ENCODE measurements around the gene LRRC66.

LRRC66 gene

GRCh38 chr4:52019936-52020657 lies at the start of gene LRRC66:
TSS of gene LRRC66 (minus strand) at chr4:52020363. CDS start at chr4:52017613, 2,750 bp downstream.
- no peak for DNase-seq (ENCODE audit: low spot score)

GRCh38 chr4:52069571-52069970 lies 49.4 kb upstream of the LRRC66 start:
- no peak for DNase-seq (ENCODE audit: low spot score)

GRCh38 chr4:52059372-52059771 lies 39.2 kb upstream of the LRRC66 start:
- DNase-seq (ENCODE audit: low spot score): no peak

DNA sequence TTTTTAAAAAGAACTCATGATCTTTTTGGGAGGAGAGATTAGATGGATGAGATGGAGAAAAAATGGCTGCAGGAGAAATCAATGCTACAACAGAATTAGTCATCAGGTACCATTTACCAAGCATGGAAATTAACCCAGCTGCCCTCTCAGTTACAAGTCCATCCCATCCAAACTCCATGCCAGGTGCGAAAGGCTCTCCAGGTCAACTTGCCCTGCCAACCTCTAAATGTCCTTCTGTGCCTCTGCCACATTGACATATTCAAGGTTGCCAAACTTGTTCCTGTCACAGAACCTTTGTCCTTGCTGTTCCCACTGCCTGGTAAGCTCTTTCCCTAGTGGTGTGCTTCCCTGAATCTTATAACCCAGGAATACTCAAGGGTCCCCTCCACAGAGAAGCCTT lies 38.1 kb upstream of the LRRC66 start:
- no peak for DNase-seq (ENCODE audit: low spot score)

- DNase-seq (ENCODE audit: low spot score): no peak
Measured at GRCh38 chr4:52057196-52057595, 37.0 kb upstream of the LRRC66 start.

DNA sequence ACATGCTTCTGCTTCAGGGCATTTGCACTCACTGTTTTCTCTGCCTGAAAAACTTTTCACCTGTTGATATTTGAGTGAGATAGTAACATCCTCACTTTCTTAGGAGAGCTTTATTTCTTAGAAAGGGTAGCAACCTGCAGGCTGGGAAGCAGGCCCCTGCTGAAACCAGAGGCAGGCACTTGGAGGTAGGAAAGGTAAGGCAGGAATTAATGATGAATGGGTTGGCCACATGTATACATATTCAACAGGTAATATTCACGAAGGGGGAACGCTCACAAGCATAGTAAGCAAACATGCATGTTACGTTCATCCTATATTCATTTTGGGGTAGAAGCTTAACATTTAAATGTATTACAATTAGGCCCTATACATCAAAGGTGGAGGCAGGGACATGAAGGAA lies 34.1 kb upstream of the LRRC66 start:
- no peak for DNase-seq (ENCODE audit: low spot score)

DNA sequence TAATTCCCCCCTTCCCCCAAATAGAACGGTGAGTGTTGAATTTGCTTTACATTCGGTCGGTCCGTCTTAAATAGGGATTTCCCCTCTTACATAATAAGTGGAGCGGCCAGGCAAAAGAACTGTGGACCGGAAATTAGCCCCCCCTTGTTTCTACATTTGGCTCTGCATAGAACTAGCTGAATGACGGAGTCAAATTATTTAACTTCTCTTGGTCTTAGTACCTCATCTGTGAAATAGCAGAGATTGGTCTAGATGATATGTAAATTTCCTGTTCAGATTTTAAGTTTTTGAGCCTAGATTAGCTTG lies 32.3 kb upstream of the LRRC66 start:
- no peak for DNase-seq (ENCODE audit: low spot score)

- DNase-seq (ENCODE audit: low spot score): no peak
Measured at GRCh38 chr4:52051615-52052474, 31.7 kb upstream of the LRRC66 start.

DNA sequence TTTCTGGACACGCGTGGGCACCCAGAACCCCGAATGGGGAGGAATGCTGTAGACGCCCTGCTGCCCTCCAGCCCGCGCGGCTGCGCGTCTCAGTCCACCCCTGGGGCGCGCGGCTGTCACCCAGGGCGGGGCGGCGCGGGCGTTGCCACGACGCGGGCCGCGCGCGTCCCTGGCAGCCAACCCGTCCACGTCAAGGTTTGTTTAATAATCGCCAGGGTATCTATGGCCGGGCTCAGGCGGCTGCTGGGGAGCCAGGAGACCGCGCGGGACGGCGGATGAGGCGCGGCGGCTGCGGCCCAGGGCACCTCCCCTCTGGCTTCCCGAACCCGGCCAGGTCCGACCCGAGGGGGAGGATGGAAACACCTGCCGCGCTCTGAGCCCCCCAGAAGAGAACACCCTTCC lies 31.1 kb upstream of the LRRC66 start, which contains the start of gene SPATA18:
TSS of gene SPATA18 (plus strand) at position 92 of the 402 bp plus-strand sequence. CDS start 401 bp downstream, outside the sequence.
- no peak for DNase-seq (ENCODE audit: low spot score)

- no peak for DNase-seq (ENCODE audit: low spot score)
Measured at GRCh38 chr4:52049266-52049665, 29.1 kb upstream of the LRRC66 start.

DNA sequence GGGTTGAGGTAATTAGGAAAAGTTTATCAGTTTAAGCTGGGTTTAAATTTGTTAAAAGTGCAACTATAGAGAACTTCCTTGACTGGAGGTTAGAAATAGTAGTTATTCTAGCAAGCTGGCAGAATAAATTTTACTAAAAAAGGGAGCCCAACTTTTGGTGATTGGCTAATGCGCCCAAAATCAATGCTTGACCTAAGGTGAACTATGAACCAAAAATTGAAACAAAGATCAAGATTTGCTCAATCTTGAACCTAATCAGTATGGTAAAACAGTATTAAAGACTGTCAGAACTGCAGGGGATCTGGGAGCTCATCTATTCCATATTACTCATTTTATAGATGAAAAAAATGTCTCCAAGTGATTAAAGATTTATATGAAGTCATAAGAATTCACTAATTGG lies 24.9 kb upstream of the LRRC66 start:
- no peak for DNase-seq (ENCODE audit: low spot score)

DNA sequence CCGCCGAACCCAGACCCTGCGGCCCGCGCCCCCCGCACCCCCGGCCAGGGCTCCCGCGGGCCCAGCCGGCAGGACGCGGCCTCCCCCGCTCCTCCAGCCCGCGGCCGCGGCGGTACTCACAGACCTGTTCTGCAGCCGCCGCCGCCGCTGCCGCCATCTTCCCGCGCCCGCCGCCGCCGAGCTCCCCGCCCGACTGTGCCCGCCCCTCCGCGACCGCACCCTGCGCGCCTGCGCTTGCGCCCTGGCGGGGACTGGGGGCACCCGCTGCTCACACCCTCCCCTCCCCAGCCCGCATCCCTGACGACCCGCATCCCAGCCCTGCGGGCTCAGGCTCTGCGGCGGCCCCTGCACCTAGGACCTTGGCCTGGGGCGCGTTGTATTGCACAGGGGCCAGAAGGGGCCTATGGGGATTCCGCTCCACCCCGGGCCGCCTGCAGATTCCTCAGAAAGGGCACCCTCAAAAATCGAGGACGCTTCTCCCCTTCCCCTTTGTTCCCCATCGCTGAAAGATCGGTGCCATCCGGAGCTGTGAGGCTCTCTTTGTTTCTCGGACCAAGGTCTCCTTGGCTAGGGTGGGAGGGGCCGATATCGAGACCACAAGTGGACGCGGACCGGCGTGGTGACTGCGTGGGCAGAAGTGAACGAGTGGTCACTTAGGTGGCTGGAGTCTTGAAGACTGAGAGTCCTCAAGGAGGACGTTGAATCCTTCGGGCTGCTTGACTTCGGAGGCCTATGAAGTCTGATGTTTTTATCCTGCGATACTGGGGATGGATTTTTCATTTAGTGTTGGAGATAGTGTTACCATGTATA lies 18.1 kb upstream of the LRRC66 start, which contains the start of gene SGCB:
TSS of gene SGCB (minus strand) at position 197 of the 810 bp plus-strand sequence. CDS start at position 157, 40 bp downstream.
- peak; percentile 84 for DNase-seq (ENCODE audit: low spot score)

- peak; percentile 59 for DNase-seq (ENCODE audit: low spot score)
Measured at GRCh38 chr4:52037689-52038102, 17.5 kb upstream of the LRRC66 start.

DNA sequence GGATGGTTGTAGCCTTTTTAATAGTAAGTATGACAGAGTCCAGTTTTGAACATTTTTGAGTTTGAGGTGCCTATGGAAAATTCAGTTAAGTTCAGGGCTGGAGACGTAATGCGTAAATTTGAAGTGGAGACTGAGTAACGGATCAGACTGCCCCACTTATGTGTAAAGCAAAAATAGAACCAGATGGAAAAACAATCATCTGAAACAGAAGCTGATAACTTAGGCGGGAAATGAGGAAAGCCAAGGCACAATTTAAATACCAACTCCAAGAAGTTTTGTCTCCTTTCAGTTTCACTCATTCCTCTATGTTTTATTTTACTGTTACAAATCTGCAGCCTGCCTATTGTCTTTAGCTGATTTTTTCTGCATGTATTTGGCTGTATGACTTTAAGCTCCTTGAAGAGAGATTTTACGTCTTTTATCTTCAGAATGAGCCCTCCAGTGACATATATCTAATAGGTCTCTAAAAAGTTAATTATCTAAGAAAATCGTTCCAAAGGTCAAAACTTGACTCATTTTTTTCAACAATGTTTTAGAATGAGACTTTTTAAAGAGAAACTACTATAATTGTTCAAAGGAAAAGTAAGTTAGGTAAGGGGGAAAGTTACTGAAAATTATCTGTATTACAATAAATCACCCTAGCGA lies 16.8 kb upstream of the LRRC66 start:
- DNase-seq (ENCODE audit: low spot score): no peak

DNA sequence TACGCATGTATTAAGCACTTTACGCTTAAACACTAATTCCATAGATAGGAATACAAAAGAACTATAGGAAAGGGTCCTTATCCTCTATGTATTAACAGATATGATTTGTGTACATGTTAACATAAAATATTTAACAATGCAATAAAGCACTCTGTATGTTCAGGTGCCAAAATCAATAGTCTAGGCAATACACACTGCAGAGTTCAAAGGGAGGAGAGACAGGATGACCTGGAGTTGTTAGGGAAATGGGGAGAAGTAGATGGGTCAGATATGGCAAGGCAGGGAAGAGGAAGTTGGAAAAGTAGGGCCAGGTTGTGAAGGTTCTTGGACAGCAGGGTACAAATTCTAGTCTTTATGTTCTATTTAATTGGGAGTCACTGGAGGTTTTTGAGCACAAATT lies 15.0 kb upstream of the LRRC66 start:
- DNase-seq (ENCODE audit: low spot score): no peak

- no peak for DNase-seq (ENCODE audit: low spot score)
Measured at GRCh38 chr4:52032005-52032404, 11.8 kb upstream of the LRRC66 start.

DNA sequence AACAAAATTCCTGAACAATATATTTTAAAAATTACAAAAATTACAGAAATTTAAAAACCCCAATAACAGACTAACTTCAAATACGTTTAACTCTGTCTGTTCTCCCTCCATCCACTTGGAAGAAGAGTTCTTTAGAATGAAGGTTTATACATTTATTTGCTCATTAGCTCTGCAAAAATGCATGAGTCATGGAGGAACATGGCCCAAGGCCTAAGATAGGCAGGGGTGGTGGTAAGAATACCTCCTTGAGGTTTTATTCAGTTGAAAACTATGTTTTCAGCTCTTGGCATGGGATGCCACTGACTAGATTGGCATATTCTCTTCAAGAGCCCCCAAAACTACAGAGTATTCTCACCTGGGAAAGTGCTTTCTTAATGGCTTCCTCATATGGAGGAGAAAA lies 8.8 kb upstream of the LRRC66 start:
- no peak for DNase-seq (ENCODE audit: low spot score)

GRCh38 chr4:52017814-52018213 lies 2.3 kb downstream of the LRRC66 start:
- DNase-seq (ENCODE audit: low spot score): no peak

GRCh38 chr4:52016981-52017380 lies 3.2 kb downstream of the LRRC66 start:
- DNase-seq (ENCODE audit: low spot score): no peak

- no peak for DNase-seq (ENCODE audit: low spot score)
Measured at GRCh38 chr4:52015366-52015765, 4.8 kb downstream of the LRRC66 start.

- no peak for DNase-seq (ENCODE audit: low spot score)
Measured at GRCh38 chr4:52014903-52015302, 5.3 kb downstream of the LRRC66 start.

DNA sequence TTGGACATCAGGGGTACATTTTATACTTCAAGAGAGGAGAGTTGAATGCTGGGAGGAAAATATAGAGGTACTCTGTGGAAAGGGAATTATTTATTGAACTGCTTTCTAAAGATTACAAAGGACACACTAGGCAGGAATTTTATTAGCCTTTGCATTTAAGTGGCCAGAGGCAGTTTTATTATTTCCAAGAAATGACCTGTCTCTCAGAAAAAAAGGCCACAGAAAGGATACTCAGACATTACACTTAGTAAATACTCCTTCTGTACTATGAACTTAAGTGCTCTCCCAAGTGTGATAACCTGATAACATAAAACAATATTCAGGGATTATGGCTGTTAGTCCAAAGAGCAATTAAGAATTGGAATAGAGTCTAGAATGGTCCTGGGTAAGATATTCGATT lies 7.5 kb downstream of the LRRC66 start:
- no peak for DNase-seq (ENCODE audit: low spot score)

All from putamen (tissue), 1 donor.